Measurements from ENCODE around the gene SLC12A5.

DNA sequence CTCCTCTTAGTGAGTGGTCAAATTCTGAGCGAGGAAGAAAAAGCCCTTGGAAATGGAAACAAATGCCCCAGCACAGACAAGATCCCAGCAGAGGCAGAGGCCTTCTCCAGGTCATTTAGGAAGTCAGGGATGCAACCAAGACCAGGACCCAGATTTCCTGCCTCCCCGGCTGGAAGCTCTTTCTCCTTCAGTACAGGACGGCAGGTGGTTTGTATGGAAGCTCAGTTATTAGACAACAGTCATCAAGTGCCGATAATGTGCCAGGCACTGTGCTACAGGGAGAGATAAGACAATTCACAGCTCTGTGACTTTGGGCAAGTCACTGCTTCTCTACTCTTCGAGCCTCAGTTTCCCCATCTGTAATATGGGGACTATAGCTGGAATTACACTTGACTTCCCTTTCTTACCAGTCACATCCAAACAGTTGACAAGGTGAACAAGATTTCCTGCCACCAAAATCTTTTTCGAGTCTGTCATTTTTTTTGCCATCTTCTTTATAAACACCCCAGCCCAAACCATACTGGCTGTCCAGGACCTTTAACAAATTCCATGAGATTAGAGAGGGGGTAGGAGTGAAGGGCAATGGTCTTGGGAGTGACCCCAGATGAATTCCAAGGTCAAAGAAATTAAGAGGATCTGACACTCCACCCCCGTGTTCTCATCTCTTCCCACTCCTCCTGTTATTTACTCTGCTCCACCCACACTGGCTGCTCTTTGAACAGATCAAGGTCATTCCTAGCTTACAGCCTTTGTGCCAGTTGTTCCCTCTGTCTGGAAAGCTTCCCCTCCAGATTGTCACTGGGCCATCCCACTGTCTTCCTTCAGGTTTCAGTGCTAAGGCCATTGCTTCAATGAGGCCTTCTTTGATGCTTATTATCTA is 14.3 kb upstream of the SLC12A5 start:
- TF ChIP-seq, protein P1, sequence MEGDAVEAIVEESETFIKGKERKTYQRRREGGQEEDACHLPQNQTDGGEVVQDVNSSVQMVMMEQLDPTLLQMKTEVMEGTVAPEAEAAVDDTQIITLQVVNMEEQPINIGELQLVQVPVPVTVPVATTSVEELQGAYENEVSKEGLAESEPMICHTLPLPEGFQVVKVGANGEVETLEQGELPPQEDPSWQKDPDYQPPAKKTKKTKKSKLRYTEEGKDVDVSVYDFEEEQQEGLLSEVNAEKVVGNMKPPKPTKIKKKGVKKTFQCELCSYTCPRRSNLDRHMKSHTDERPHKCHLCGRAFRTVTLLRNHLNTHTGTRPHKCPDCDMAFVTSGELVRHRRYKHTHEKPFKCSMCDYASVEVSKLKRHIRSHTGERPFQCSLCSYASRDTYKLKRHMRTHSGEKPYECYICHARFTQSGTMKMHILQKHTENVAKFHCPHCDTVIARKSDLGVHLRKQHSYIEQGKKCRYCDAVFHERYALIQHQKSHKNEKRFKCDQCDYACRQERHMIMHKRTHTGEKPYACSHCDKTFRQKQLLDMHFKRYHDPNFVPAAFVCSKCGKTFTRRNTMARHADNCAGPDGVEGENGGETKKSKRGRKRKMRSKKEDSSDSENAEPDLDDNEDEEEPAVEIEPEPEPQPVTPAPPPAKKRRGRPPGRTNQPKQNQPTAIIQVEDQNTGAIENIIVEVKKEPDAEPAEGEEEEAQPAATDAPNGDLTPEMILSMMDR (tag by site-specific recombination; IDR thresholded peaks at IDR 0.05): no peak
- no peak for TF ChIP-seq ZNF174 (tag by site-specific recombination; IDR thresholded peaks at IDR 0.05)
- TF ChIP-seq ZNF747 (tag by site-specific recombination; IDR thresholded peaks at IDR 0.05): no peak
- TF ChIP-seq, protein P2, sequence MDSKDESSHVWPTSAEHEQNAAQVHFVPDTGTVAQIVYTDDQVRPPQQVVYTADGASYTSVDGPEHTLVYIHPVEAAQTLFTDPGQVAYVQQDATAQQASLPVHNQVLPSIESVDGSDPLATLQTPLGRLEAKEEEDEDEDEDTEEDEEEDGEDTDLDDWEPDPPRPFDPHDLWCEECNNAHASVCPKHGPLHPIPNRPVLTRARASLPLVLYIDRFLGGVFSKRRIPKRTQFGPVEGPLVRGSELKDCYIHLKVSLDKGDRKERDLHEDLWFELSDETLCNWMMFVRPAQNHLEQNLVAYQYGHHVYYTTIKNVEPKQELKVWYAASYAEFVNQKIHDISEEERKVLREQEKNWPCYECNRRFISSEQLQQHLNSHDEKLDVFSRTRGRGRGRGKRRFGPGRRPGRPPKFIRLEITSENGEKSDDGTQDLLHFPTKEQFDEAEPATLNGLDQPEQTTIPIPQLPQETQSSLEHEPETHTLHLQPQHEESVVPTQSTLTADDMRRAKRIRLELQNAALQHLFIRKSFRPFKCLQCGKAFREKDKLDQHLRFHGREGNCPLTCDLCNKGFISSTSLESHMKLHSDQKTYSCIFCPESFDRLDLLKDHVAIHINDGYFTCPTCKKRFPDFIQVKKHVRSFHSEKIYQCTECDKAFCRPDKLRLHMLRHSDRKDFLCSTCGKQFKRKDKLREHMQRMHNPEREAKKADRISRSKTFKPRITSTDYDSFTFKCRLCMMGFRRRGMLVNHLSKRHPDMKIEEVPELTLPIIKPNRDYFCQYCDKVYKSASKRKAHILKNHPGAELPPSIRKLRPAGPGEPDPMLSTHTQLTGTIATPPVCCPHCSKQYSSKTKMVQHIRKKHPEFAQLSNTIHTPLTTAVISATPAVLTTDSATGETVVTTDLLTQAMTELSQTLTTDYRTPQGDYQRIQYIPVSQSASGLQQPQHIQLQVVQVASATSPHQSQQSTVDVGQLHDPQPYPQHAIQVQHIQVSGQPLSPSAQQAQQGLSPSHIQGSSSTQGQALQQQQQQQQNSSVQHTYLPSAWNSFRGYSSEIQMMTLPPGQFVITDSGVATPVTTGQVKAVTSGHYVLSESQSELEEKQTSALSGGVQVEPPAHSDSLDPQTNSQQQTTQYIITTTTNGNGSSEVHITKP (tag by site-specific recombination; IDR thresholded peaks at IDR 0.05): no peak
- TF ChIP-seq ZNF121 (tag by site-specific recombination; IDR thresholded peaks at IDR 0.05): no peak
- TF ChIP-seq ZNF558 (tag by site-specific recombination; IDR thresholded peaks at IDR 0.05): no peak
- no peak for TF ChIP-seq ZSCAN5A (tag by site-specific recombination; IDR thresholded peaks at IDR 0.05)
